HL-60/S4 treated with phorbol 12-myristate 13-acetate at 8.2 ng/mL for 4 days and 3 days (cell line): ENCODE results near the gene SIGLEC1.

Experiments used
- in situ Hi-C: fragments of 300-500 bp; cut with MboI; formaldehyde crosslinking; loops from 2 replicates; pipeline ENCODE4 v1.15.0; 2022; ENCODE audit warnings: low sequenced_read_pairs

The SIGLEC1 gene

DNA sequence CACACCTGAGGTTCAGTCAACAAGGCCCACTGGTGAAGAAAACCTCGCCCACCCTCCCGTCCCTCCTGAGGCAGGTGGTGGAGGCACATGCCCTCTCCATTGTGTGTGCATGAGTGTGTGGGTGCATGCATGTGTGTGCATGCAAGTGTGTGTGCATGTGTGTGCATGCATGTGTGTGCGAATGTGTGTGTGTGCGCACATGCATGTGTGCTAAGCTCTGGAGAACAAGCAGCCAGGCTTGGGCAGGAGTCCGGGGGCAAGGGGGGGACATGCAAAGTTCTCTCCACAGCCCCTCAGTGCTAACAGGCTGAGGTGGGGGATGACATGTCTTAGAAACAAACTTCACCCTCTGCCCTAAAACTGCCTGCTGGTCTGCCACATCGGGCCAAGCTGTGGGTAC lies 17.0 kb upstream of the SIGLEC1 start:
- in situ Hi-C loops, result no loop called here

DNA sequence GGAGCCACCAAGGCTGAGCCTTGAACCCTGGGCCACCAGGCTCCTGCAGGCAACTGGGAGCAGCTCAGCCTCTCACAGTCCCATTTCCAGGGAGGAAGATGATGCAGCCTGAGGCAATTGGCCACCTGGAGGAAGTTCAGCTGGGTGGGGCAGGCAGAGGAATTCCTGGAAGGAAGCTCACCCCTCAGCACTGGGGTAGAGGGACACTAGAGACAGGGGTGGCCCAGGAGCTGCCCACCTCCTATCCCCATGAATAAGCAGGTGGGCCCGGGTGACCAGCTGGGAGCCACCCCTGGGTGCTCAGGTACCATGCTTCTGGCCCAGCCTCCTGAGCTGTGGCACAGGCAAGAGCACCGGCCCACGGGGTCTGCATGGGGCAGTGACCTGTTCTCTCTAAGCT lies 16.5 kb upstream of the SIGLEC1 start:
- in situ Hi-C loops, result no loop called here

GRCh38 chr20:3728354-3728753 lies 16.0 kb upstream of the SIGLEC1 start:
- in situ Hi-C loops, result no loop called here

GRCh38 chr20:3727401-3728021 lies 15.1 kb upstream of the SIGLEC1 start:
- in situ Hi-C loops, result no loop called here

GRCh38 chr20:3724356-3724755 lies 12.0 kb upstream of the SIGLEC1 start:
- in situ Hi-C loops, result no loop called here

DNA sequence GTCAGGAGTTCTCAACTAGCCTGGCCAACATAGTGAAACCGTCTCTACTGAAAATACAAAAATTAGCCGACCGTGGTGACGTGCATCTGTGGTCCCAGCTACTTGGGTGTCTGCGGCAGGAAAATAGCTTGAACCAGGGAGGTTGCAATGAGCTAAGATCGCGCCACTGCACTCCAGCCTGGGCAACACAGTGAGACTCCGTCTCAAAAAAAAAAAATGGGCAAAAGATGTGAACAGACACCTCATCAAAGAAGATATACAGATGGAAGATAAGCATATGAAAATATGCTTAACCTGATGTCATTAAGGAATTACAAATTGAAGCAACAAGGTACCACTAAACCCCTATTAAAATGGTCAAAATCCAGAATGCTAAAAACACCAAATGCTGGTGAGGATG lies 10.9 kb upstream of the SIGLEC1 start:
- in situ Hi-C loops, result no loop called here

DNA sequence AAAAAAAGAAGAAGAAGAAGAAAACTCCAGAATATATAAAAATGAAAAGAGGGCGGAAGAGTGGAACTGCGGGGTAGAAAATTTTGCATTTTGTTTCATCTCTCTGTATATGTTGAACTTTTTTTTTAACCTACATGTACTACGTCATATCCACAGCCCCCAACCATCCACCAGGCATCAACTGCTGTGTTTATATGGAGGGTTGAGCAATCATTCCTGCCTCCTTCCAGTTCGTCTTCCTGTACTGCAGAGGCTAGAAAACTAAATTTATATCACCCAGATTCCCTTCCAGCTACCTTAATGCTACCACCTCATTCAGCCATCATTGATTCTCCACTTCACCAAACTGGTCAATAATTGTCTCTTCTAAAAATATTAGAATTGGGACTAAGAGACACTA lies 9.5 kb upstream of the SIGLEC1 start:
- in situ Hi-C loops, result no loop called here

GRCh38 chr20:3720626-3721025 lies 8.2 kb upstream of the SIGLEC1 start:
- in situ Hi-C loops, result no loop called here

DNA sequence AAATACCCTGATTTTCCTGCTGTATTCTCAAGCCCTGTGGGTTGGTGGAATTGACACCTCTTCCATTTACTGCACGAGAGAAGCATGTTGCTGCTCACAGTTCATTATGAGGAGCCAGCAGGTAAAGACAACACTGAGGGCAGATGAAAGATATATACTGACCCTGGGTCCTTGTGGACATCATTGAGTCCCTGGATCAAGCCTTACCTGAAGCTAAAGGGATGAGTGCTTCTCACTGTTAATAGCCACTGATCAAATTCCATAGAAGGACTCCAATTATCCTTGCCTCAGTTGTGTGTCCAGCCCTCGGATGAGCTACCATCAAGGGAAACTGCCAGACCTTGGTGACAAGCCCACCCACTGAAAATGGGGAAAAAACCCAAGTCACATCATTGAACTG lies 7.7 kb upstream of the SIGLEC1 start:
- in situ Hi-C loops, result no loop called here

GRCh38 chr20:3719046-3719445 lies 6.6 kb upstream of the SIGLEC1 start:
- in situ Hi-C loops, result no loop called here

DNA sequence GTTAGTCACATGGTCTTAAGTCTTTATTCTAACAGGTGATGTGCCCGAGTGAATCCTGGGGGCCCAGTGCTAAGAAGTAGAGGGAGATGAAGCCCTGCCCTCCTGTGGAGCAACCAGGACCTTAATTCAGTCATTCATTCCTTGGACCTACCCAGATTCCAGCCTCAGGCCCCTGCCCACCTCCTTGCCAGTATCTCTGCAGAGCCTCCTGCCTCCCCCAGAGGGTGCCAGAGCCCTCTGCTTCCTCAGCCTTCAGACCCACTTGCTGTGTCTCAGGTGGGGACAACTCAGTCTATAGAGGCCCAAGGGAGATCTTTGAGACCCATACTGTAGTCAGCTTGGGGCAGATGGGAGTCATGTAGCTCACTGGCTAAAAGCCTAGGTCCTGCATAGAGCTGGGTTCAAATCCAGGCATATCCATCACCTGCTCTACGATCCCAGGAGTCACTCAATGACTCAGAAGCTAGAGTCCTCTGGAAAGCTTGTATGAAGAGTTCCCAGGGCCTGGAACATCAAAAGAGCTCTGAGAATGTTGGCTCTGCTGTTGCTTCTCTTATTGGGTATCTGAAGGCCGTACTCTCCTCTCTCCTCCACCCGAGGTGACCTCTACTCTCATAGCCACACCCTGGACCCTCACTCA lies 3.9 kb upstream of the SIGLEC1 start:
- in situ Hi-C loops, result no loop called here

DNA sequence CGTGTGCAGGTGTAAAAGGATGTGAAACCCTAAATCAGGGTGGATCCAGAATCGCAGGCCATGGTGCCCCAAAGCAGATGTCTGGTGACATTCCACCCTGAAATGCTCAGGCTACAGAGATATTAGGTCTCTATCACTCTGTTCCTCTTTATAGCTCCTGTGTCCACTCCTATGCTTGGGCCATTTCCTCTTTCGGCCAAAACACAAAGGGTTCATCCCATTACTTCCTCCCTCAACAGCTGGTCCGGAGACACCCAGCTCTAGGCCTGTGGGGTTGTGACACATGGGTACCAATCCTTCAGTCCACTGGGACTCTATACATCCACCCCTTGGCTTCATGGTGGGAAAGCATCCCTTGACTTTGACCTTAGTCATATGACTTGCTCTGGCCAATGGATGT lies 1.7 kb upstream of the SIGLEC1 start:
- in situ Hi-C loops, result no loop called here

GRCh38 chr20:3711484-3711941 lies 887 bp downstream of the SIGLEC1 start:
- in situ Hi-C loops, result no loop called here

DNA sequence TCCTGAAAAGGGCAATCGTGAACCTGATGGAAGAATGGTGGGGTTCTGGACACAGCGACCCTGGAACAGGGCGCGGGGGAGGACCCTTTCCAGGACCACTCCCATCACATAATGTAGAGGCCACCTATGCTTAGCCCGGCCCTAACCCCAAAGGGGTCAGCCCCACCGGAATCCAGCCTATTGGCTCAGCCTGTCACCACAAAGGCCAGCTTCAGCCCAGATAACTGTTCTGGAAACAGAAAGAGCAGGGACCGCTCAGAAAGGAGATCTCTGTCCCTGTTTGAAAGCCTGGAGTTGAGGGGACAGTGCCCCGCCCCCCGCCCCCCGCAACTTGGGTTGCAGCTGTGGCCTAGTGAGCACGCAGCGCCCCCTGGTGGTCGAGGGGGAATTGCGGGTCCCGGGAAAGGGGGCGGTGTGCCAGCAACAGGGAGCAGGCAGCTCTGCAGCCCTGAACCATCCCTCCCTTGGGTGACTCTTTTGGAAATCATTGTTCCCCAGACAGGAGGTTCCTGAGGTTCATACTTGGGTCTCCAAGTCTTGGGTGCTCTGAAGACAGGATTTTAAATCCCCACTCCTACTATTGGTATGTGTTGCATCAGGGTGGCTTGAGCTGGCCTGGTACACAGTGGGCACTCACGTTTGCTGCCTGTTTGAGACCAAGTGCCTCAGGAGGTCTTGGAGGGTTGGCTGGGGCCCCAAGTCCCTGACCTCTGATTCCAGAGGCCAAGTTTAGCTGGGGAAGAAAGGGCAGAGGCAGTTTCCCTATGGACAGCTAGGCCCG lies 1.5 kb downstream of the SIGLEC1 start:
- in situ Hi-C loops, result no loop called here

DNA sequence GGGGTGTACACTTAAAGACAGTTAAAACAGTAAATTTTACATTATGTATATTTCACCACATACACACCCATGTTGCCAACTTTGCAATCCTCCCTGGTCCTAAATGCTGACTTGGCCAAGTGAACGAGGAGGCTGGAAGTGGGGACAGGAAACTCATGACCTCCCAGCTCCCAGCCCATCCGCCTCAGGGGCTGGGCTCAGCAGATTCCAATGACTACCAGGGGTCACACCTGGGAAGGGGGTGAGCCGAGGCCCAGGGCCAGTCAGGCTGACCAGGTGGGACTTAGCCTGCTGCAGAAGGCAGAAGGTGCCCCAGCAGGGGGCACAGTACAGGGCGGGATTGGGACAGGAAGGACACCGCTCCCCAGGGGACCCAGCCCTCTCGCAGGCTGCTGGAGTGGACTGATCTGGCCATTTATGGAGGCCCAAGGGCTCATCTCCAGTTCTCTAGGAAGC lies 2.4 kb downstream of the SIGLEC1 start:
- in situ Hi-C loops, result no loop called here

DNA sequence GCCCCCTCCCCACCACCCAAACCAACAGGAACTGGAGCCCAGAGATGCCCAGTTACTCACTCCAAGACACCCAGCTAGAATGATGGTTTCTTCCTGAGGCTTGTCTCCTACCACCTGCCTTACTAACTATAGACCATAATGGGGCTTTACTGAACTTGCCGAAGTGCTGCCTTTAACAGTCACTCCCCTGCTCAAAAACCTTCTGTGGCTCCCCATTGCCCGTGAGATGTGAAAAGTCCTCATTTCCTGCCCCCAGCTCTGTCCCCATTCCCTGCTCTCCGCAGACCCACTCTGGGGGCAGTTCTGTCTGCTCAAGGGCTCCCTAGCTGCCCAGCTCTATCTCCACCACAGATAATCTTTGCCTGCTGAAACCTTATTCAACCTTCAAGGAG lies 4.9 kb downstream of the SIGLEC1 start:
- in situ Hi-C loops, result no loop called here

- in situ Hi-C loops, result no loop called here
These were observed 5.5 kb downstream of the SIGLEC1 start for GRCh38 chr20:3706774-3707507.

- in situ Hi-C loops, result no loop called here
These were observed 6.2 kb downstream of the SIGLEC1 start for GRCh38 chr20:3705970-3706739.

GRCh38 chr20:3705491-3705969 lies 6.9 kb downstream of the SIGLEC1 start:
- in situ Hi-C loops, result no loop called here

DNA sequence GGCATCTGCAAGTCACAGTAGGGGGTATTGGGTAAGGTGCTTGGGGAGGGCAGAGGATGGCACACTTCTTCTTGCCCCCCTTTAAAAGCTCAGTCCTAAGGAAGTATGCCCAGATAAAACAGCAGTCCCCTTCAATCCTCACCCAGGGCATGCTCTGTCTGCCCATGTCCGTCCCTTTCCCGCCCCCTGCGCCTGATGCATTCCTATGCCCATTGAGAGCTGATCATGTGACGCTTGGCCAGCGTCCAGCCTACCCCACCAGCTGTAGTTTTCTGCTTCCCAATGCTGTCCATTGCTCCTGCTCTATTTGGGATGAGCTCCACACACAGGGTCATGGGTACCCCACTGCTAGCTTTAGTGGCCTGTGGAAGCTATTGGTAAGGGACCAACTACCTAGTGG lies 8.3 kb downstream of the SIGLEC1 start:
- in situ Hi-C loops, result no loop called here
